ENCODE data around the gene CACNA2D4. TPM values are rescaled to one million over a fixed set of nuclear protein-coding genes. Genes with fewer than 3 reads are reported as not detected.

Gene CACNA2D4
- polyA plus RNA-seq, 3 donors = 2.0 to 5.8 (median 2.1) TPM

- WGBS, 3 donors = 70 to 77% (median 71%) methylated on average over 17 of the region's 17 CpGs
- H3K27ac ChIP-seq (ENCODE audit: low read depth, low read length) = no peak overlapping the region
Observed at GRCh38 chr12:1832801-1833595, 85.5 kb downstream of the CACNA2D4 start.

GRCh38 chr12:1830981-1831963 is 87.2 kb downstream of the CACNA2D4 start:
- 9 to 12% (median 10%) methylated on average over 34 of the region's 34 CpGs for WGBS, 3 donors
- H3K27ac ChIP-seq (ENCODE audit: low read depth, low read length) = no peak overlapping the region

DNA sequence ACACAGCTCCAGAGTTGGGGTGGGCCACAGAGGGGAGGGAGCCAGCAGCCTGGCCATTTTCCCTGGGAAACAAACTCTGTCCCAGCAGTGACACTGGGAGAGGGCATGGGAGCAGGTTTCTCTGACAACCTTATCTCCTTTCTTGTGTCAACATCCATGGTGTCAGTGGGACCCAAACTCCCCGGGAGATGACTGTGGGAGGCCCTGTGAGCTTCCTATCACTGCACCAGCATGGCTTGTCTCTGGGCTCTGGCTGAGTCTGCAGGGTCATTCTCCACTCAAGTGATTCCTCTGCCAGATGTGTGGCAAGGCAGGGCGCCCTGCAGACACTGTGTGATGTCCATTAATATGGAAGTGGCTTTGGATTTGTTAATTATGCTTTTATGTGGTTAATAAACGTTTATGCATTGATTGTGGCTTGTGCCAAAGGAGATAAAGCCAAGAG is 88.0 kb downstream of the CACNA2D4 start:
- no peak overlapping the region for H3K27ac ChIP-seq (ENCODE audit: low read depth, low read length)
- 11 to 45% (median 40%) methylated on average over 3 of the region's 3 CpGs for WGBS, 3 donors

GRCh38 chr12:1829306-1829900 is 89.0 kb downstream of the CACNA2D4 start:
- no peak overlapping the region for H3K27ac ChIP-seq (ENCODE audit: low read depth, low read length)
- WGBS, 3 donors = 78 to 85% (median 79%) methylated on average over 11 of the region's 11 CpGs

- WGBS, 3 donors = 83 to 87% (median 86%) methylated on average over 16 of the region's 16 CpGs
- H3K27ac ChIP-seq (ENCODE audit: low read depth, low read length) = no peak overlapping the region
Observed at GRCh38 chr12:1828856-1829255, 89.6 kb downstream of the CACNA2D4 start.

DNA sequence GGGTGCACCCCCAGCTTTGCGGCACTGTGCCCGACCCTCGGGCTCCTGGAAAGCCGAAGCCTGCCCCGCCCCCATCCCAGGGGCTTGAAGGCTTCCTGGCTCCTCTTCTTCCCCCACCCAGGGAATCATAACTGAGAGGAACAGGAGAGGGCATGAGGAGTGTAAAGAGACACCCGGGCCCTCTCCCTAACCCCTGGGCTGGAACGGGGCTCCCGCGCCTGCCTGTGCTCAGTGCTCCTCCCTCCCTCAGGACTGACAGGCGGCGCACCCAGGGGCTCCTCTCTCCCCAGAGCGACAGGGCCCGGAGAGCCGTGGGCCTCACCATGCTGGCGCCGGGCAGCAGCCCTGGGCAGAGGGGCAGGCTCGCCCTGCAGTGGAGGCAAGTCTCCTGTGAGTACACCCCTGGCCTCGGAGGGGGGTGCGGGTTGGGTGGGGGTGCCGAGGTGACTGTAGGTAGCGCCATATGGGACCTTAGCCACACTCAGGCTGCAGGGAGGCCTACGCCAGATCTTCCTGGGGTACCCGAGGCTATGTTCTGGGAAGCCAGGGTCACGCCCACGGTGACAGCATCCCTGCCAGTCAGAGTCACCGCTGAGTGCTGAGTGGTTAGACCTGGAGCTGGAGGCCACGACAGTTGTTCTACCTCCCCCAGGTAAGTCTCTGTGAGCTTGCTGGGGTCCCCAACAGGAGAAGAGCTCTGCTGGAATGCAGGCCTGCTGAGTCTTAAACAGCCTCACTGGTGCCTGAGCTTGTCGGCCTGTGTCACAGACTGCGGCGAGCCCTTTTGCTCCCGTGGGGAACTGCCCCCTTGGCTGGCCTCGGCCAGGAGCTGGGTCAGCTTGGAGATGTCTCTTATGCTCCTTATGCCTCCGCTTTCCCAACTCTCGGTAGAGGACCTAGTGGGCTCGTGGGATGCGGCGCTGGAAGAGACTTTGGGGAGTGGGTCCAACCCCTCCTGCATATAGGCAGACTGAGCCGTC is 90.3 kb downstream of the CACNA2D4 start:
- 81 to 86% (median 84%) methylated on average over 36 to 38 of the region's 38 CpGs for WGBS, 3 donors
- no peak overlapping the region for H3K27ac ChIP-seq (ENCODE audit: low read depth, low read length)

DNA sequence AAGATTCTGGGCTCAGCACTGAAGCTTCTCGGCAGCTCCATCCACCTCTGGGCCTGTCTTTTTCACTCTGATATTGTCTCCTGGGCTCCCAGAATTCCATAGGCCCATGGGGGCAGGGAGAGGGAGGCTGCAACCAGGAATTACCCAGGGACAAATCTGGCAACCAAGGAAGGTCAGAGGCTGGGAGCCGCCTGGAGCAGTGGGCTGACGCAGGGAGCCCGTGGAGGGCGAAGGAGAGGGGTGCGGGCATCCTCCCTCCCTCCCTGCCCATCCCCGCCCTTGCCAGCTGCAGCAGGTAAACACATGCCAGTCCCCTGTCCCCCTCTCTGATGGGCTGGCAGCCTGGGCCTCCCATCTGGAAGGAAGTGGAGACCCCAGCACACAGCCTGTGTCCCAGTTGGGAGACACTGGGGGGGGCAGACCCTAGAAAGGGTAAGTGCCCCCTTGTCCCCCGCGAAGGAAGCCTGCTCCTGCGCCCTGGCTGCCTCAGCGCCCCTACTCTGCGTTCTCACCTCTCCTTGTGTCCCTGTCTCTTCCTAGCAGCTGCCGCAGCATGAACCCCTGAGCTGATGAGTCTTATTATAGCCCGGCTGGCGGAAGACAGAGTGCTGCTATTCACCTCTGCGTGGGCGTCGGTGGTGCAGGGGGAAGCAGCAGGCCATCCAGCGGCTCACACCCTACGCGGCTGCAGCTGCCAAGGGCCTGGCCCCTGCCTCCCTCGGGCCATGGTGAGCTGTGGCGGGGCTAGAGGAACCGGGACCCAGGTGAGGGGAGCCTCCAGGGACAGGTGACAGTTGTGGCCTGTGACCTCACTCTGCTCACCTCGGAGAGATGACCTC is 91.4 kb downstream of the CACNA2D4 start:
- H3K27ac ChIP-seq (ENCODE audit: low read depth, low read length) = no peak overlapping the region
- WGBS, 3 donors = 61 to 72% (median 69%) methylated on average over 21 to 25 of the region's 25 CpGs

DNA sequence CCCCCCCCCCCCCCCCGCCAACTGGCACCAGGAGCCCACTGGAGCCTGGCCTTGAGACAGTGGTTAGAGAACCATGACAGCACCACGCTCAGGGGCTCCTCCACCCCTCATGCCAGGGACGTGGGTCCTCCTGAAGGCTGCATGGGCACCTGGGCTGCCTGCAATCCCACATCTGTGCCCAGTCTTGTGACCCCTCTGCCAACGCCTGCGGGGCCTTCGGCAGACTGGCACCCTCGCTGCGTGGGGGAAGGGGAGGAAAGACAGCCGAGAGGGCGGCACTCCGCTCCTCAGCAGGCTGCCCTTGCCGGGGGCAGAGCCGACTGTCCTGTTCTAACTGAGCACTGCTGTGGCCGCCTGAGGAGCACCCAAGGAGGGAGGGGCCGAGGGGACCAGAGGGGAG is 92.1 kb downstream of the CACNA2D4 start:
- 69 to 82% (median 75%) methylated on average over 13 to 15 of the region's 15 CpGs for WGBS, 3 donors
- H3K27ac ChIP-seq (ENCODE audit: low read depth, low read length) = no peak overlapping the region

GRCh38 chr12:1825382-1826102 is 92.9 kb downstream of the CACNA2D4 start:
- 54 to 85% (median 83%) methylated on average over 14 of the region's 14 CpGs for WGBS, 3 donors
- H3K27ac ChIP-seq (ENCODE audit: low read depth, low read length) = no peak overlapping the region

DNA sequence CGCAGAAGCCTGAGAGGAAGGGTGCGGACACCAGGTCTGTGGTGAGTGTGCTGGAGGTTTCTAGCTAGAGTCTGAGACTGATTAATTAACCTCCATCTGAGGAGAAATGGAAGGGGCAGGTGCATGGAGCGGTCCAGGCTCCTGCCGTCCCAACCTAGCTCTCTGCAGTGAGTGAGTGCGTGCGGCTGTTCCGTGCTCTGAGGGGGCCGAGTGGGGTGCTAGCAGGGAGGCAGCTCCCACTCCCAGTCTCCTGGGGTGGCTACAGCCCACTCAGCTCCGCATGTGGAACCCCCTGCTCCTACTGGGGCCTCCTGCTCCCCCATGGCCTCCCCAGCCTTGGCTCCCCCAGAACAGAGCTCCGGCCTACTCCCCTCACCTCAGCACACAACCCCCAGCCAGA is 95.2 kb downstream of the CACNA2D4 start:
- no peak overlapping the region for H3K27ac ChIP-seq (ENCODE audit: low read depth, low read length)
- WGBS, 3 donors = 92 to 95% (median 93%) methylated on average over 10 of the region's 10 CpGs

GRCh38 chr12:1822699-1823098 is 95.8 kb downstream of the CACNA2D4 start:
- WGBS, 3 donors = 65 to 73% (median 73%) methylated on average over 11 of the region's 11 CpGs
- H3K27ac ChIP-seq (ENCODE audit: low read depth, low read length) = no peak overlapping the region

GRCh38 chr12:1821805-1822204 is 96.6 kb downstream of the CACNA2D4 start:
- WGBS, 3 donors = 22 to 30% (median 24%) methylated on average over 12 of the region's 12 CpGs
- H3K27ac ChIP-seq (ENCODE audit: low read depth, low read length) = no peak overlapping the region

DNA sequence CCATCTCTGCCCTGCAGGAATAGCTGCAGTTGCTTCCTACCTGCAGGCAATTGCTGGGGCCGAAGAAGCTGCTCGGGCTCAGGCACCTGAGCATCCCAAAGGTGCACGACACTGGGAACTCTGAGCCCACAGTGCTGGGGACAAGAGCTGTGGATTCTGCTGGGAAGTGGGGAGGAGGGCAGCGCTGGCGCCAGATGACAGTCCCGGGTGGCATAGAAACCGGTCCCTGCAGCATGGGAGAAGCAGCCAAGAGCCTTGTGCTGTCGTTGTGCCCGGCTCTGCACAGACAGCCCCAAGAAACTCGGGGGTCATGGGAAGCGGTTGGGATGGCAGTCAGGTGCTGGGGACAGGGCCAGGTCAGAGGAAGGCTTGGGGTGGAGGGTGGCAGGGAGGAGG is 97.6 kb downstream of the CACNA2D4 start:
- WGBS, 3 donors = 67 to 80% (median 73%) methylated on average over 11 of the region's 11 CpGs
- H3K27ac ChIP-seq (ENCODE audit: low read depth, low read length) = no peak overlapping the region

DNA sequence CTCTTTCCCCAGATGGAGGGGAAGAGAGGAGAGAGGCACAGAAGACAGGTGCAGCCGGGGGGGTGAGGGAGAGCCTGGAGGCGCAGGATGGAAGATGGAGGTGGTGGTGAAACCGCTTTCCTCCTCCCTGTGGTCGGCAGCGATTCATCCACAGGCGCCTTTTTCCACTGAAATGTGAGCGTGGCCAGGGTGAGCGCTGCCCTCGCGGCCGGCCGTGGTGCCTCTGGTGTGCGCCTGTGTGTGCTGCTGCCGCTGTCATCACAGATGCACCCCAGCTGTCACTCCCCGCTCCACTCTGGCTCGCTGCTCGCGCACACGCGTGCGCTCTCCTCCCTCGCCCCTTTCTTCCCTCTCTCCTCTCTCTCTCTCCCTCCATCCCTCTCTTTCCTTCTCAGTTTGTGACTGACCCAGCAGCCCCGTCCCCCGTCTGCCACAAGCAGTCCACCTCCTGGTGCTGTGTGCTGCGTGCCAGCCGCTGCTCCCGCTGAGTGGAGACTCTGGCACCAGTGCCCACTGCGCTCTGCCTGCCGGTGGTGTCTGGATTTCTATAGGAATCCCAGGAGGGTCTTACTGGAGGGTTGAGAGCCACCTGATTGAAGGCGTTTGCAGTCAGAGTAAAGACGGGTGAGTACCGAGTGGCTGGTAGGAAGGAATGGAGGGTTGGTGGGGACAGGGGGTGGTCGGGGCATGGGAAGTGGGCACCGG is 98.1 kb downstream of the CACNA2D4 start, which contains the start of gene LRTM2:
LRTM2 (plus strand) TSS at position 375 of the 705 bp plus-strand sequence. CDS start 7,584 bp downstream, outside the sequence.
- no peak within 1 kb of the TSS for H3K27ac ChIP-seq (ENCODE audit: low read depth, low read length)
- 11 to 17% (median 15%) methylated on average over 29 to 34 of the region's 34 CpGs for WGBS, 3 donors

DNA sequence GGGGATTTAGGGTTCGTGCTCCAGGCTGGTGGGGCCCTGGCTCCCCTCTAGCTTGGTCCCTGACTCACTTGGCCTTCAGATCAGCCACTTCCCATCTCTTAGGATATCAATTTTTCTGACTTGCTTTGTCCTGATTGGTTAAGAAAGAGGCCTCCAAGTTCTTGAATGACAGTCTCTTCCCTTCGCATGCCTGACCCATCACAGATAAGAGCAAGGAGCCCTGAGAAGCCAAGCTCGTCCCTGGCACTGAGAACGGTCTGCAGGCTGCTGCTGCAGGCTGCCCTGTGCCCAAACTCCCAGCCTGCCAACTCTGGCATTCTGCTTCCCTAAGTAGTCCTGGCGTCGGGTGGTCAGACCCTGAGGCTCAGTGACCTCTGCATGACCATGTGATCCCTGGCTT is 98.9 kb downstream of the CACNA2D4 start:
- H3K27ac ChIP-seq (ENCODE audit: low read depth, low read length) = no peak overlapping the region
- WGBS, 3 donors = 37 to 57% (median 47%) methylated on average over 6 of the region's 6 CpGs

DNA sequence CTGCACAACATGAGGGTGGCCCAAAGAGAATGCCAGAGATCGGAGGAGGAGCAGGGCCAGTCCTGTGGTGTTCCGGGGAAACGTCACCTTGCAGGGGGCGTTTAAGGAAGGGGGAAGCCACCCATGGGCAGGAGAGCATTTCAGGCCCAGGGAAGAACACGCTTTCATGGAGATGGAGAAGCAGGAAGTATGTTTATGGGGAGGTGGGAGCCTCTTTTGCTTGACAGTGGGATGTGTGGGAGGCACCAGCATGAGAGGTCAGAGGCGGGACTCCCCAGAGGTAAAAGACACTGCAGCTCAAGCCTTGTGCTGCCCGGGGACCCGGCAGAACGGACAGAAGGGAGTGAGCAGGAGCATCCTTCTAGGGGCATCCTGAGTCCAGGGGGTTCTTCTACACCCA is 99.4 kb downstream of the CACNA2D4 start:
- 52 to 72% (median 69%) methylated on average over 9 of the region's 9 CpGs for WGBS, 3 donors
- H3K27ac ChIP-seq (ENCODE audit: low read depth, low read length) = no peak overlapping the region

Measured in adipose tissue (tissue), 3 donors.